ENCODE measurements around the gene JAZF1. TPM values are rescaled to one million over a fixed set of nuclear protein-coding genes. Genes with fewer than 3 reads are reported as not detected.

The JAZF1 gene
- total RNA-seq, 1 donor from 2014 or later, result 36.1 TPM

DNA sequence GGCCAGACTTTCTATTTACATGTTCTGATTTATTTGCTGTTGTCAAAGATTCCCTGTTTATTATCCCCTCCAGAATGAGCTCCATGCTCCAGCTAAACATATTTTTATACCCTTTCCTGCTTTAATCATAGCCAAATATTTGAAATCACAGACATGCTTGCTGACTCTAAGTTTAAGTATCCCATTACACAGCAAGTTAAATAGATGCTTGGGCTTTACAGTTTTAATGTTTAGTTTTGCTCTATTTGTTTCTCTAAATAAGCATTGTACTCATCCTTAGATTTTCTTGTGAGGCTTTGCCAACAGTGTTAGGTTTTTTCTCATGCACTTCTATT lies 243.9 kb downstream of the JAZF1 start:
- DNase-seq (ENCODE audit: extremely low spot score in 2 of 2), result no peak
- H3K4me1 ChIP-seq, result peaks cover 22% of the 10 kb centered on the region
- intact Hi-C loops (cut with DNase I), result no loop called here
- no peak overlapping the region for H3K4me3 ChIP-seq
- H3K27me3 ChIP-seq, result no peaks in the 10 kb centered on the region
- TF ChIP-seq CTCF (IDR thresholded peaks at IDR 0.05) (no peak), POLR2A (IDR thresholded peaks at IDR 0.05) (no peak), POLR2AphosphoS5 (IDR thresholded peaks at IDR 0.05; ENCODE audit: insufficient read depth in 1 of 2, low read depth in 1 of 2) (no peak)
- H3K9me3 ChIP-seq, result no peaks in the 10 kb centered on the region
- H3K36me3 ChIP-seq, result no peaks in the 10 kb centered on the region
- no peak overlapping the region for H3K27ac ChIP-seq

DNA sequence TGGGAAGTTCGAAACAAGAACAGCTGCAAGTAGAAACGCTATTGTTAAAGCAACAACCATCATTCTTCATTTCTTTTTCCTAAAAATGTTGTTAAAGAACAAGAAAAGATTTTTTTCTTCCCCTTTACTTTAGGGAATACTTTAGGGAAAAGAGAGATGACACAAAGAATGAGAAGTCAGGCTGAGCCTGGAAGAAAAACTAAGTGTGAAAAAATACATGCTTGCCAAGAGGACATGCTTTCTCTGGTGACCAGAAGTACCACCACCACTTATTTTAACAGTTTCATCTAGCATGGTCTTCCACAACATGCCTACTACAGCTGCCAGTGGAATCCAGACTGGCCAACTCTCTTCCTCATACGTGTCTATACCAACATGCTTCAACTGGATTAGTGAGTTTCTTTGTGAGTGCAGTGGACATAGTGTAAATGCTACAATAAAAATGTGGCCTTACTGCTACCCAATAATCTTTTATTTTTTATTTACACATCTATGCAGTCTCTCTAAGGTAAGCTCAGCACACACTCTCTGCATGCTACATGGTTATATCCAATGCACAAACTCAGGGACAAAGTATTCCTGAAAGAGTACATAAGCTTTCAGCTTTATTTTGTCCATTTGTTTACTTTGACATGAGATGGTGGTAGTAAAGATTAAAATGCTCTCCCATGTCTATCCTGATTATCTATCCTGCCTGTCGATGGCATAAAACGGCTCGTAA lies 244.4 kb downstream of the JAZF1 start:
- no peaks in the 10 kb centered on the region for H3K27me3 ChIP-seq
- no peaks in the 10 kb centered on the region for H3K36me3 ChIP-seq
- H3K4me1 ChIP-seq, result peaks cover 22% of the 10 kb centered on the region
- DNase-seq (ENCODE audit: extremely low spot score in 2 of 2), result no peak
- no peak for TF ChIP-seq POLR2AphosphoS5 (IDR thresholded peaks at IDR 0.05; ENCODE audit: insufficient read depth in 1 of 2, low read depth in 1 of 2)
- TF ChIP-seq POLR2A (IDR thresholded peaks at IDR 0.05), result no peak
- TF ChIP-seq CTCF (IDR thresholded peaks at IDR 0.05), result no peak
- no peak overlapping the region for H3K27ac ChIP-seq
- no peak overlapping the region for H3K4me3 ChIP-seq
- intact Hi-C loops (cut with DNase I), result no loop called here
- no peaks in the 10 kb centered on the region for H3K9me3 ChIP-seq

GRCh38 chr7:27933671-27934565 lies 246.7 kb downstream of the JAZF1 start:
- intact Hi-C loops (cut with DNase I), result no loop called here
- H3K27me3 ChIP-seq, result no peaks in the 10 kb centered on the region
- H3K4me3 ChIP-seq, result no peak overlapping the region
- no peak overlapping the region for H3K27ac ChIP-seq
- H3K4me1 ChIP-seq, result peaks cover 28% of the 10 kb centered on the region
- TF ChIP-seq POLR2A (IDR thresholded peaks at IDR 0.05), result no peak
- TF ChIP-seq POLR2AphosphoS5 (IDR thresholded peaks at IDR 0.05; ENCODE audit: insufficient read depth in 1 of 2, low read depth in 1 of 2), result no peak
- TF ChIP-seq CTCF (IDR thresholded peaks at IDR 0.05), result no peak
- no peaks in the 10 kb centered on the region for H3K36me3 ChIP-seq
- no peaks in the 10 kb centered on the region for H3K9me3 ChIP-seq
- no peak for DNase-seq (ENCODE audit: extremely low spot score in 2 of 2)

DNA sequence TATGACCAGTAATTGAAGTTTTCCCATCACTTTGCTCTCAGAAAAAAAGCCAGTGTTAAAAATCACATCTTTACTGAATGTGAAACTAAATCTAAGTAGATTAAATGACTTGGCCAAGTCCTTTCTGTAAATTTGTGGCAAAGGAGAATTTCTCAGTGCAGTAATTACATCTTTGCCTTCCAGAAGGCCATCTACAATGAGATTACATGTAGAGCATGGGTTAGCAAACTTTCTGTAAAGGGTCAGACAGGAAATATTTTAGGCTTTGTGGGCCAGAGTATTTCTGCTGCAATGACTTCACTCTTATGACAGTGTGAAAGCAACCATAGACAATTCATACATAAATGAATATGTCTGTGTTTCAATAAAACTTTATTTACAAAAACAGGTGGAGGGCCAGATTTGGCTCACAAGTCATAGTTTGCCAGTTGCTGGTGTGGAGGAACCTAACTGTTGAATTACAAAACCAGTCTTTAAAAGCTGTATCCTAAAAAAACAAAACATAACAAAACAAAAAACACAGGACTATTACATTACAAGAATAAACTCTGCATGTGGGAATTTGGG lies 249.6 kb downstream of the JAZF1 start:
- H3K4me3 ChIP-seq, result no peak overlapping the region
- peaks cover 11% of the 10 kb centered on the region for H3K4me1 ChIP-seq
- no peak overlapping the region for H3K27ac ChIP-seq
- H3K27me3 ChIP-seq, result no peaks in the 10 kb centered on the region
- no peak for DNase-seq (ENCODE audit: extremely low spot score in 2 of 2)
- H3K9me3 ChIP-seq, result no peaks in the 10 kb centered on the region
- TF ChIP-seq POLR2A (IDR thresholded peaks at IDR 0.05), result no peak
- TF ChIP-seq CTCF (IDR thresholded peaks at IDR 0.05), result no peak
- TF ChIP-seq POLR2AphosphoS5 (IDR thresholded peaks at IDR 0.05; ENCODE audit: insufficient read depth in 1 of 2, low read depth in 1 of 2), result no peak
- H3K36me3 ChIP-seq, result no peaks in the 10 kb centered on the region
- intact Hi-C loops (cut with DNase I), result no loop called here
